Femur (tissue), 1 donor: ENCODE data around the gene THSD4.

Experiments used
- DNase-seq: peaks from one replicate; pipeline ENCODE4 v3.0.0-alpha.2; 2017

Gene THSD4

DNA sequence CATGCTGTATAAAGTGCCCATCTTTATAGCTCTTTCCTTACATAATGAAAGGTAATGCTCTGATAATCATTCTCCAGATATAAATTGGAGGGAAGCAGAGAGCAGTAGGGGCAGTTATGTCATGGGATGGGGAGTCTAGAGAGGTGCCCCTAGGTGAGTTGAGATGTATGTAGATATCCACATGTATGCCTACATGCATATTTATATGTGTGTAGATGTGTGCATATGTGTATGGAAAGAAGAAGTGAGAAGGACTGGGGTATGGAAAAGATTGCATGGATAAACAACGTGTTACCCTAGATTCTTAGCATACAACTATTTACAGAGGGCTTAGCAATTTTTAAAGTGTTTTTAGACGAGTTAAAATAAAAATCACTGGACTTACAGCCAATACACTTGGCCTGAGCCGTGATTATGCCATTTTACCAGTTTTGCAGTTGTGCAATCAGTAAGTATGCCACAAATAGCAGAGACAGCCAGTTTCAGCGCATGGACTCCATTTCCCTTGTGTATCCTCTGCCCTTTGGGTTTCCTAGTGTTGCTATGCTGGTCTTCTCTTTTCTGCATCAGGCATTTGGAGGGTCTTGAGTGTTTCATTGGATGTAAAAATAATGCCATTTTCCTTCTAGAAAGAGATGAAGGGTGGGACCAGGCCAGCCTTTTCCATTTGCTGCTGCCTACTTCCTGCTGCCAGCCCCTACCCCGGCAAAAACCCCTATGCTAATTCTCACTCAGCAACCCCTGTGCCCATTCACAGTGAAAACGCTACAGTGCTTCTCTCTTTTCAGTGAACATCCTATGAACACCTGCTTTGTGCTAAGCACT, 495.7 kb downstream of the THSD4 start:
- no peak for DNase-seq

DNA sequence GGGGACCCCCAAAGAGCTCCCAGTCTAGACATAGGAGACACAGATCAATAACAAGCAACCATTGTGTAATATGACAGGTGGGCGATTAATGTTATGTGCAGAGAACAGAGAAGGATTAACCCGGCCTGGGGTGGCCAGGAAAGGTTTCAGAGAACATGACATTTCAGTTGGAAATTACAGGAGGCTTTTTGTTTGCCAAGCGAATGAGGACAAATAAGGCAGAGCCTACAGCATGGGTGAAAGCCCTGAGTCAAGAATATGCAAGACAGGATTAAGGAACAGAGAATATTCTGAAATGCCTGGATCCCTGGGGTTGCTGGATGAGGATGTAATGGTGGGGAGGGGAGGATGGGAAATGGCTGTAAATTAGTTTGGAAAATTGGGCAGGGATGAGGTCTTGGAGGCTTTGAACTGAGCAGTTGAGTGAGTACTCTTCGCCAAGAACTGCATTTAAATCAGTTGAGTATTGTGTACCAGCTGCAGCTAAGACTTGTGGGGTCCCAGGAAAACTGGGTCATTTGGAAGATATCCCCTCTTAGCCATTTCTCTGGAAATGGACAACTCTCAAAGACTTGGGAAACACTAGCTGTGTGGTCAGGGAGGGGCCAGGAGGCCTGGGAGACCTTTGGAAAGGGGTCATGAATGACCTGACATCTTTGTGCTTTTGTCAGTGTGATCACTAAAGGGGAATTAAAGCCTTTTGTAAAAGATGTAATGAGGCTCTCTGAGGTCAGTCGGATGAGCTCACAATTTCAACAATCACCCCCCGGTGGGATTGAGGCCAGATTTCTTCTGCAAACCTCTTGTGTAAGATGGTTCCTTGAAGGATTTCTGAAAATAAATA, 496.5 kb downstream of the THSD4 start:
- DNase-seq: no peak

DNA sequence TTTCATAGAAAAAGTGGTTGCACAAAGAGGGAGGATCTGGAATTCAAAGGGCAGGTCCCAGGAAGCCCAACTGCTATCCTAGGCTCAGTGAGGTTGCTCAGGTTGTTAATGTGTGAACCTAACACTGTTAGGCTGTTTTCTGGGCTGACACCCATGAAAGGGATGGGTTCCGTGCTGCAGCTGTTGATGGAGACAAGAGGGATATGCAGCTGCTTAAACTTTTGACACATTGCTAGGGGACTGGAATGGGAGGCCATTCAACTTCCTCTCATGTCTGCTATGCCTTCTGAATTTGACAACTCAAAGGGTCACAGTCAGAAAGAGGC, 497.1 kb downstream of the THSD4 start:
- peak; percentile 69 for DNase-seq

DNA sequence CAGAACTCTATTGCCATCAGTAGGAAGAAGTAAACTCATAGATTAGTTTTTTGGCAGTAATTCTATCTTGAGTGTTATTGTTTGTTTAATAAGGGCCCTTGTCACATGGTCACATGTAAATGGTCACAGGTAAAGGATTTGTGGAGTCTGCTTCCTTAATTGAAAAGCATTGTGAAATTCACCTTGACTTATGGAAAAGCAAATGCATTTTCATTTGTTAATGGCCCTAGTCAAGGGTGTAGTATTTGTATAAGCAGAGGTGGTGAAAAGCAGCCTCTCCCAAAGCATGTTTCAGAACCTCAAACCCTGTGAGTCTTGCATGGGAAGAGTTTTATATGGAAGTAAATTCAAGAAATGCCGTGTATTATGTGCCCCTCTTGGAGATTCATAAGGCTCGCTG, 497.6 kb downstream of the THSD4 start:
- DNase-seq: no peak

DNA sequence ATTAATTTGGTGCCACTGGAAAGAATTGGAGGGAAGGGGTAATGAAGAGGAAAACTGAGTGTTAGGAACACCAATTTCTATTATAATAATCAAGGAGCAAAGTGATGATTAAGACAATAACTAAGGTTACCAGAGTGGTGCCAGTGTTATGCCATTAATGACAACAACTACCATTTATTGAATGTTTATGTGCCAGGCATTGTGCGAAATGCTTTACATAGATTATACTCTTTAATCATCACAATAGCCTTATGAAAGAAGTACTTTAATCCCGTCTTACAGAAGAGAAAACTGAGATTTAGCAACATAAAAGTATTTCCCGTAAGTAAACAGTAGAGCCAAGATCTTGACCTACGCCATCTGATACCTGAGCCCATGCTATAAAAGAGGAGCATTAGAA, 507.8 kb downstream of the THSD4 start:
- no peak for DNase-seq

DNA sequence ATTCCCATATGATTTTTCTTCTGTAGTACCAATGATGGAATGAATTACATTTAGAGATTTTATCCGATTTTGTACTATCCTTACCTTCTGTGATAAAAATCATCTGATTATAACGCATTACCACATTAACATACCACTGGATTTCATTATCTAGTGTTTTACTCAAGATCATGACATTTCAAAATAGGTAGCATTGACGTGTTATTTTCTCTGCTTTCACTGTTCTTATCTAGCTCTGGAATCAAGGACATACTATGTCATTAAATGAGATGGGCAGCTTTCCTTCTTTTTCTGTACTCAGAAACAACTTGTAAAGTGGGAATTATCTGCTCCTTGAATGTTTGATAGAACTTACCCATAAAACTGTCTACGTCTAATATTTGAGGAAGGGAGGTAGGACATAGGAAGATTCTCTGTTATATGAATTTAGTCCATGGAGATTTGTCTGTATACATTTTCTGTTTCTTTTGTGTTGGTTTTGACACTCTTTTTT, 511.4 kb downstream of the THSD4 start:
- DNase-seq: no peak

DNA sequence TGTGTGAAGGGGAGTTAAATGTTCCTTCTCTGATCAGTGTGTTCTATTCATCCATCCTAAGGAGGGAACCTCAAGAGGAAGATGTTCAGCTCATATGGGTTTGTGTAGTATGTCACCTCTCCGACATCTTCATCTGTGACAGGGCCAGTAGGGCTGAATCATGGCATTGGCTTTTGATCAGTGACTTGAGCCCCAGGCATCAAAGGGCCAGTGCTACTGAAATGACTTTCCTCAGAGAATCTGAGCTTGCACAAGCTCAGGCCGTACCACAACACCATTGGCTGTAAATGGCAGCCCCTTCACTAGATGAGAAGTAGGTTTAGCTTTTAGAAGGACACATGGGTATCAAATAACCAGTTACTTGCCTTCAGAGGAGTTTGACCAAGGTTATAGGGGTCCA, 511.9 kb downstream of the THSD4 start:
- no peak for DNase-seq

DNA sequence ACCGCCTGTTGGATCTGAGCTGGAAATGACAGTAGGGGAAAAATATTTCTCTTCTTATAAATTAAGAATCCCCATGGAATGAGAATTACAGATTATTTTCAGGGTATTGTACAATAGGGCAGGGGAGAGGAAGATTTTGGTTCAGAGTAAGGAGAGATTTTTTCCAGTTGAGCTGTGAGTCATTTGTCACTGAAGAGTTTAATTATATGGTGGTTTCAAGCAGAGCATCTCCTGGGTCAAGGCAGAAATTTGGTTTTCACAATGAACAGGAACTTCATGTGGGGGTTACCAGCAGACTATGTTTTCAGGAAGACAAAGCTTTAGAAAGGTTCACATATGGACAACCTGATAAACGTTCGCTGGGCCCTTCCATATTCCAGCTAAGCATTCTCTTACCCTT, 512.3 kb downstream of the THSD4 start:
- no peak for DNase-seq

DNA sequence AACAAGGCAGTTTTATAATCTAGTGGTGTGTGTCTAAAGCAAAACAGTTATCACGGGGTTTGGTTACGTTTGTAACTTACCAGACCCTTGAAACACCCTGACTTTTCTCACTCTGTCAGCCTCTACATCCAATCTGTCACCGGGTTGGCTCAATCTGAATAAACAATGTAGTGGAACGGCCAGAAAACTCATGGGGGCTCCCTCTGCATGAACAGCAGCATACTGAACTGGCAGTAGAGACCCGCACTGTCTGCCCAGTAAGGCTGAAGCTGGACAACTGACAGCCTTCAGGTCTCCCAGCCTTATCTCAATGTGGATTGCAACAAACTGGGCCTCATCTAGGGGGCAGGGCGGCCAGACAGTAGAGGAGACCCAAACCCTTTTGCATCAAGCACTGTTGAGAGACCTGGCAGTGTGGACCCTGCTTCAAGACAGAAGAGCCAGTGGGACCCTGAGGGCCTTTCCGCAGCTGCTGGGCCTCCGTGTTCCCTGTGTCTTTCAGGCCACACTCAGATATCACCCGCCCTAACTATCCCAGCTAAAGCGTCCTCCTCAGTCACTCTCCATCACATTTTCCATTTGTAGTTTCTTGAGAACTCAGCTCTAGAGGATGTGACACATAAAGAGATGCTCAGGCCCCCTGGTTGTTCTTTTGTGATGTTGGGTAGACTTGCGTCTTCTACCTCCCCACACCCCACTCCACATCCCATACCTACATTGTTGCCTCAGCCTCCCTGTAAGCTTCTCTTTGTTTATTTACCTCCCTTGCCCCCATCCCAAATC, 513.9 kb downstream of the THSD4 start:
- no peak for DNase-seq

DNA sequence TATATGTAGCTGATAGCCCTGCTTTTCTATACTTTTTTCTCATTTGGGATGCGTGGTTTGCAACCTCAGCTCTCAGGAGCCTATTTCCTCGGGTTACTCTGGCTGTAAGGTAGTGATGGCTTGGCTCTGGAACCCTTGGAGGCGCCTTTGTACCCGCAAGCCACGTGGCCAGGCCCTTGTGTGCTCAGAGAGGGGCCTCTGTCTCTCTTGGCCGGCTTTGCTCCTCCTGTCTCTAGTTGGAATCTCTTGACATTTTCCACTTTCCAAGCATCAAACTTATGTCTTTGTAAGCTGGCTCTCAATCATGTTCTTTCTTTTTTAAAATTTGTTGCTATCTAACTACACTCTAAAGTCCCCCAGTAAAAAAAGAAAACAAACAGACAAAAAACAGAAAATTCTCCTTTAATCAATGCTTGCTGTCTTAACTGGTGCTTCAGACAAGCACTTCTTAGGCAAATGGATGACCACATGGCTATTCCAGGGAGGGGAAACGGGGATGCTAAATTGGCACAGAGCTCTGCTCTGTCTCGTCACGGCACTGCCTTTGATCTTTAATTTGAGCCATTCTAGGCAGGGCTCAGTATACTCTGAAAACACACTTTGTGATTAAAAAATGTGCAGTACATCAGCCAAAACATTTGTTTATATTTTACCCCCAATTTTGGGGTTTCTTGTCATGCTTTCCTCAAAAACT, 514.7 kb downstream of the THSD4 start:
- DNase-seq: peak; percentile 29

DNA sequence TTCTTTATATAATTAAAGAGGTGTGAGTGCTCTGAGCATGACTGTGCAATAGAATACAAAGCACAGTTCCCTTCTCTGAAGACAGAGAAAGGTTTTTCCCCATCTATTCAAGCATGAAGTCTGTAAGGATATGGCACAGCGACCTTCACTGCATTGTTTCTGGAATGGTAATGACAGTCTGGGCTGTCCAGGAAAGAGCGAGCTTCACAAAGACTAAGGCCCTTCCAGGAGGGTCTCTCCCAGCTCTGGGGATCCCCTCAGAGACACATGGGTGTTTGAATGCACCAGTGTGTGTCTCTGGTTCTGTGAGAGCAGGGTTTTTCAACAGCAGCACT, 515.2 kb downstream of the THSD4 start:
- no peak for DNase-seq

DNA sequence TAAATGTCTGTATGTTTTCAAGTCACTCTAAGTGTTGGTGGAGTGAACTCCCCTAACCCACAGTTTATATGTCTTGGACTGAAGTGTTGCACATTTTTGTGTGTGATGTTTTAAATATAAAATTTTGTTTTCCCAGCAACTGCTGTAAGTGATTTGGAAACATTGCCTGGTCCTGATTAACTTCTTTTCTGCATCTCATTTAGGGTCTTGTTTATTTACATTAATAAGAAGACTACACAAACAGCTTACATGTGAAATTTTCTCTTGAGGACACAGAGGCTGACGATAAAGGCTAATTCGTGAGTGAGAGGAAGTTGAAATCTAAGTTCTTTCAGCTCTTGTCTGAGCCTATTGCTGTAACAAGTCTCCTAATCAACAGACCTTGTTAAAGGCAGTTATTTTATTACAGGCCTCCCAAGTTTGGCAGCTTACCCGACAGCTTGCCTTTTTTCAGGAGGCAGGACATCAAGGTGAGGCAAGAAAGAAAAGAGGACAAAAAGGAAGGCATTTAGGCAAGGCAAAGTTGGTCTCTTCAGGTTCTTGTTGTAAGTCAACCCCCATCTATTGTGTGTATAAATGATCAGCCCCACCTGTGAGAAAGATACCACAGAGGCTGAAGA, 517.4 kb downstream of the THSD4 start:
- no peak for DNase-seq

DNA sequence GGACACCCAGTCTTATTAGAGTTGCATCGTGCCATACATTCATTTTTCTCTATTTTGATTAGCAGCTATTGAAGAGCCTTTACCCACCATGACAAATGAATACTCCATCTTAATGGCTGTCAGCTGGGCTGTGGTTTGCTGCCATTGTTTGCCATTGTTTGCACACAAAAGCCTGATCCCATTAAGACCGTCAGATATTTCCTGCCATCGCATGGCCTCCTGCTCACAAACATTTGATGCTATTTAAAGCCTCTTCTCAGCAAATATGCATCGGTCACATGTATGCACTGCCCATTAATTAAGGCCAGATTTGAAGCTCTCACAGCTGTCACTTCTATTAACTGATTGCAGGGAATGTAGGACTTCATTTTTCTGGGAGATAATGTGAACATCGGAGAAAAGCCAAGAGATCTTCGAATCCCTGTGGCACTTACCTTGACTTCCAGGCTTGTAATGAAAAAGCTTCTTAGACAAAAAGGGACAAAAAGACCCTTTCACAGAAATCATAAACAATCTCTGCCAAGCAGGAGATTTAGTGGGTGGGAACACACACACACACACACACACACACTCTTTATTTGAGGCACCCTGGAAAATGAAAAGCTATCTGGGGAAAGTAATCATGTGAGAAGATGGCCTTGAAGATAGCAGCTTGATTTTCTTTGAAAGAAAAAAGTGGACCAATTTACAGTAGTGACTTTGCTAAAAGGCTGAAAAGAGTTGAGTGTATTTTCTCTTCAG, 519.7 kb downstream of the THSD4 start:
- DNase-seq: no peak

DNA sequence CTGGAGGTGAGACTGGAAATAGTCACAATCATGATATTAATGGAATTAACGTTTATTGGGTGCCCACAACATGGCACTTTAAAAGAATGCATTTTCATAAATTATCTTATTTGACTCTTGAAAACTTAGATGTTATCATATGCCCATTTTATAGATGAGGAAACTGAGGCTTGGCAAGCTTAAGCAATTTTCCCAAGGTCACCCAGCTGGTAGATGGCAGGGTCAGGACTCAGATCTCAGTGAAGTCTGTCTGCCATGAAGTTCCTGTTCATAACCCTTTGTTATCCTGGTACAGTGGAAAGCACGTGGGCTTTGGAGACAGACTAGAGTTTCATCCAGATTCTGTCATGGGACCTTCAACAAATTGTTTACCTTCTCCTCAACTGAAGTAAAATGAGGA, 520.5 kb downstream of the THSD4 start:
- no peak for DNase-seq

DNA sequence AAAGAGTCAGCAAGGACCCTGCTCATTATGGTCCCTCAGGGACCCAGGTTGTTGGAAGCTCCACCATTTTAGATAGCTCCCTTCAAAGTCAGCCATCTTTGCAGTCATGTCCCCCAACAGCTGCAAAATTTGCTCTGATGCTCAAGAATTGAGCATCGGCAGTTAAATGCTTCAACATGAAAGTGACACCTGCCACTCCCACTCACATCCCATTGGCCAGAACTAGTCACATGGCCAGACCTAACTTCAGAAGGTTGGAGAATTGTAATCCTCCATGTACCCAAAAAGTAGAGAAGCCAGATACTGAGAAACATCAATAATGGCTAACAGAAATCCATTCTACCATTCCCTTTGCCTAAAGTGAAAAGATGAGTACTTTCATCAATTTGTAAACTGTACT, 523.6 kb downstream of the THSD4 start:
- no peak for DNase-seq

DNA sequence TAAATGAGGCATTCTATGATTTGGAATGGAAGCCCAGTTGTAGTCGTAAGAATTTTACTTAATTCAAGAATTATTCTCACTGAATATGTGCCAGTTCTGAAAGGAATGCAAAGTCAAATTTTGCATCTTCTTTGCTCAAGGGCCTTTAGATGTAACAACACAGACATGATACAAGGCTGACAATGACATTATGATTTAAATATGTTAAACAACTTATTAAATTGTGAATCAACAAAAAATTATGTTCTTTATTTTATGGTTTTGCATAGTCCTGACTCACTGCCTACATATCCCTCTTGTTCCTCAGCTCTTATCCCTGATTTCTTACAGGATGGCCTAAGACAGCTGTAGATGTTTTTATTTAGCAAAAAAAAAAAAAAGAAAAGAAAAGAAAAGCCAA, 524.2 kb downstream of the THSD4 start:
- no peak for DNase-seq

DNA sequence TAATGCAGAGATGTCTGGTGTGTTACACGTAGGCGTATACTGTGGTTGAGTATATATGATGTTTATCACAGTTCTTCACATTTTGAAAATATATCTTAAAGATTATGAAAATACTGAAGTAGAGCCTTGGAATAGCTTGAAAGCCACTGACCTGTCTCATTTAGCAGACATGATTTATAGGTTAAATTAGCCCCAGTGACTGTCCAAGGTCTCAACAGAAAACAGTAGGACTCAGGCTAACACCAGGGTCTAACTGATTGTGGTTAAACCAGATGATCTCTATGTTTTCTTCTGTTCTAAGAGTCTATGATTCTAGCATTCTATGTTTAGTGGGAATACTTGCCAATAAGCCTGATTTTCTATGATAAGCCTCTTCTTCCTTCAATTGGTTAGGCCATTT, 528.6 kb downstream of the THSD4 start:
- no peak for DNase-seq

DNA sequence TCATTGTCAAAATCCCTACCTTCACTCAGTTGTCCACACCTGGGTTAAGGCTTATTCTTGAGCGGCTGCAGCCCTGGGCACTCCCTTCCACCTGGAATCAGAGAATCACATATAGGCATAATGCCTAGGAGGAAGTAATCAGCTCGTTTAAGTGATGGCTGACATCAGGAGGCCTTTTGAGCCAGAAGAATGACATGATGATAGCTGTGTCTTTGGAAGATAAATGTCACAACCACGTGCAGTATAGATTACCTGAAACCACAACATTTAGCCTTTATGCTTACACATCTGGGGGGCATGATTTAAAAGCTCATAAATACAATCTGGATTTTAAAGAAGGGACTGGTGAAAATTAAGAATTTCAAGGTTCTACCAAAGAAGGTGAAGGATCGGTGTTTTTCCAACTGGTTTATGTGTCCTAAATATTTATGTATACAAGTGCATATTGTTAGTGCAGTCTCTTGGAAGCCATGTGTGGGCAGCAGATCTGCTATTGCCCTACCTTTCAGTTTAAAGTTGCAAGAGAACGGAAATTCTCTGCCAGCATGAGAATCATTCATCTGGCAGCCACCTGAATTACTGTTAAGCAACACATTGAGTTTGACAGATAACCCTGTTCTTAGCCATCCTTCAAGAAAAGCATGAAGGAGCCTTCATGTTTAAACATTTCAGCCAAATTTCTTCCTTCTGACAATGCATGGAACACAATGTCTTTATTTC, 531.7 kb downstream of the THSD4 start:
- DNase-seq: no peak

DNA sequence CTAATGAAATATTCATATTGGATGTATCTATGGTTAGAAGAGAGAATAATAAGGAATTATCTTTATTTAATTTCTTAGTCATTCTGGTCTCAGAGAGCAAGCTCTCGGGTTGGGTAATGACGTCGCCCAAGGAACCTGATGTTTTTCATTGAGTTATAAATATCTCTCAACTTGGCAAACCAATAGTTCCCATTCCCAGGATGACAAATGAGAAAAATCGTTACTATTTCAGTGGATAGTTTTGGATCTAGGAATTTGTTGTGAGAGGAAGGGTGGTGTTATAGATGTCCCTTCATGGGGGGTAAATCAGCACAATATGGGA, 532.2 kb downstream of the THSD4 start:
- DNase-seq: no peak

DNA sequence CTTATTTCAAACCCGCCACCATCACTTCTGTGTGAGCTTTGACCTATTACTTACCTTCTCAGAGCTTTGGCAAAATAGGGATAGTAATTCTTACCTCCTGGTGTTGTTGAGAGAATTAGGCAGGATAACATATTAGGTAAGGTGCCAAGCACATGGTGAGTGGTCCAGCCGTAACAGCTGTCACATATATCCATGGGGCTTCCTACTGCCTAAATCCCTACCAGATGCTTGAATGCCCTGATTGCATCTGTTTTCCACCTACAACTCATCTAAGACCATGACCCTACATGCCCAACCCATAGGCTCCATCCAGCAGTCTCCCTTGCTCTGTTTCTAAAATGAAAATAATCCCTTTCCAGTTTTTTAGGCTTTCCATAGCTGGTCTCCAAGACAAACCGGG, 532.8 kb downstream of the THSD4 start:
- DNase-seq: no peak

DNA sequence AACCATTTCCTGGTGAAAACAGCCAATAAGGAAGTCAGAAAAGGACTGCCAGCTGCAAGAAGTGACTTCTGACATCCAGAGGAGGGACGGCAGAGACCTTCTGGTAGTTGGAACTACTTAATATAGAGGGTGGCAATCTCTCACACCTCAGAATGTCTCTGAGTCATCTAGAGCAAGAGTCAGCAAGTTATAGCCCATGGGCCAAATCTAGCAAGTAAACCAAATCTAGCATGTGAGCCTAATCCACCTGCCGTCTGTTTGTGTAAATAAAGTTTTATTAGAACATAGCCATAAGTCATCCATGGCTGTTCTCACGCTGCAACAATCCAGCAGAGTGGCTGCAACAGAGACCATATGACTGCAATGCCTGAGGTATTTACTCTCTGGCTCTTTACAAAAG, 534.6 kb downstream of the THSD4 start:
- no peak for DNase-seq
